Activated T-cell treated with anti-CD3 and anti-CD28 coated beads, Interleukin-2, amount 50 U/mL, for 72 hours (primary cell): ENCODE measurements around the gene TWNK. TPM values are rescaled to one million over a fixed set of nuclear protein-coding genes. Genes with fewer than 3 reads are reported as not detected.

ENCODE experiments used
- ATAC-seq, 2 donors: fragments of 150-1000 bp; cut with Tn5 transposase; replicated peaks in 1 of 2; 2 replicates each; pipeline ENCODE4 v1.10.0; 2021; ENCODE audit warnings: moderate library complexity in 2 of 2, mild to moderate bottlenecking in 1 of 2
- DNase-seq, 2 donors: peaks; one replicate each; pipeline ENCODE4 v3.0.0; 2021 to 2022; ENCODE audit warnings: mixed read lengths in 1 of 2
- H3K27ac Mint-ChIP-seq: one replicate; pipeline ENCODE4 v1.8.0; 2022; ENCODE audit warnings: mild to moderate bottlenecking, moderate library complexity, mixed read lengths
- H3K27me3 Mint-ChIP-seq: one replicate; pipeline ENCODE4 v1.8.0; 2022; ENCODE audit warnings: low read depth, mixed read lengths
- H3K36me3 Mint-ChIP-seq, 2 donors: one replicate each; pipeline ENCODE4 v1.8.0; 2022; ENCODE audit warnings: mixed read lengths in 2 of 2, mild to moderate bottlenecking in 1 of 2; ENCODE audit not compliant: insufficient read depth in 2 of 2
- H3K4me1 Mint-ChIP-seq: one replicate; pipeline ENCODE4 v1.8.0; 2022; ENCODE audit warnings: low read depth, mixed read lengths
- H3K4me3 Mint-ChIP-seq, 2 donors: one replicate each; pipeline ENCODE4 v1.8.0; 2022; ENCODE audit warnings: mild to moderate bottlenecking in 2 of 2, mixed read lengths in 2 of 2, moderate library complexity in 2 of 2
- H3K9me3 Mint-ChIP-seq, 2 donors: one replicate each; pipeline ENCODE4 v1.8.0; 2022; ENCODE audit warnings: mixed read lengths in 2 of 2
- total RNA-seq, 2 donors: library from RNA; stranded (reverse); gene quantifications; one replicate each; pipeline ENCODE4 v1.2.3, GENCODE V29; 2022

Gene TWNK
- total RNA-seq, 2 donors from 2014 or later, result 12.0 to 12.3 TPM

DNA sequence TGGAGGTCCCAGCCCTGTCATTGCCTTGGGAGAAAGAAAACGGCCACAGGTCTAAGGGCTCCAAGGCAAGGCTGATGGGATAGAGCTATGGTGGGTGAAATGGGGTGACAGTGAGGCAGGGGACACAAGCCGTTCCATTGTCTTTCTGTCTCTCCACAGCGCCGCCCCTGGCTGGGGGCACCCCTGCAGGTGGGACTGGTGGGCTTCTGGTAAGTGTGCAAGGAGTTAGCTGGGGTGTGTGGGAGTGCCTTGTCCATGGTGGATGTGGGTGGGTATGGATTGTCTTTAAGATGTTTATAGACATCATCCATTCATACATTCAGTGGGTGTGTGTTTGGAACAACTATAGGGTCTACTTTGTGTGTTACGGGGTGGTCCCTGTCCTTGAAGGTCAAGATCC lies 51.1 kb downstream of the TWNK start:
- Mint-ChIP-seq H3K9me3 (no peaks in the 10 kb centered on the region), H3K27ac (no peak overlapping the region), H3K36me3 (no peaks in the 10 kb centered on the region), H3K27me3 (no peaks in the 10 kb centered on the region), H3K4me3 (no peak overlapping the region), H3K4me1 (peaks cover 19% of the 10 kb centered on the region)
- DNase-seq, result no peak
- no peak for ATAC-seq

GRCh38 chr10:101040061-101040460 lies 52.7 kb downstream of the TWNK start:
- Mint-ChIP-seq H3K4me3 (no peak overlapping the region), H3K36me3 (no peaks in the 10 kb centered on the region), H3K27me3 (no peaks in the 10 kb centered on the region), H3K27ac (no peak overlapping the region), H3K9me3 (no peaks in the 10 kb centered on the region), H3K4me1 (peaks cover 20% of the 10 kb centered on the region)
- DNase-seq, result no peak
- ATAC-seq, result no peak

DNA sequence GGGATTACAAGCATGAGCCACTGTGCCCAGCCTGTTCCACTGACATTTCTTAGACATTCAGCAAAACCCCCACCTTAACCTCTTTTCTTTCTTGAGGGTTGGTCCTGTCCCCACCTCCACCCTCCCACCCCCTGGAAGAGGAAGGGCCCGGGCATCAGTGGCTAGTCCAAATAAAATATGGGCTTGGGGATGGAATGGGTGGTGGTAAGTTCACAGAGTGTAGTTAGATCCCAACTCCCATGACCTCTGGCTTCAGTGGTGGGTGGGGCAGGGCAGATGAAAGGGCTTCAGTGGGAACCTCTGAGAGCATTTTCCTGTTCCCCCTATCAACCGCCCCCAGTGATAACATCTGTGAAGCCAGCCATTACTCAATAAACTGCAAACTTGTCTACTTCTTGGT lies 53.5 kb downstream of the TWNK start:
- no peaks in the 10 kb centered on the region for H3K36me3 Mint-ChIP-seq
- no peaks in the 10 kb centered on the region for H3K27me3 Mint-ChIP-seq
- DNase-seq, result no peak
- no peaks in the 10 kb centered on the region for H3K9me3 Mint-ChIP-seq
- H3K4me3 Mint-ChIP-seq, result no peak overlapping the region
- ATAC-seq, result no peak
- peaks cover 20% of the 10 kb centered on the region for H3K4me1 Mint-ChIP-seq
- no peak overlapping the region for H3K27ac Mint-ChIP-seq

DNA sequence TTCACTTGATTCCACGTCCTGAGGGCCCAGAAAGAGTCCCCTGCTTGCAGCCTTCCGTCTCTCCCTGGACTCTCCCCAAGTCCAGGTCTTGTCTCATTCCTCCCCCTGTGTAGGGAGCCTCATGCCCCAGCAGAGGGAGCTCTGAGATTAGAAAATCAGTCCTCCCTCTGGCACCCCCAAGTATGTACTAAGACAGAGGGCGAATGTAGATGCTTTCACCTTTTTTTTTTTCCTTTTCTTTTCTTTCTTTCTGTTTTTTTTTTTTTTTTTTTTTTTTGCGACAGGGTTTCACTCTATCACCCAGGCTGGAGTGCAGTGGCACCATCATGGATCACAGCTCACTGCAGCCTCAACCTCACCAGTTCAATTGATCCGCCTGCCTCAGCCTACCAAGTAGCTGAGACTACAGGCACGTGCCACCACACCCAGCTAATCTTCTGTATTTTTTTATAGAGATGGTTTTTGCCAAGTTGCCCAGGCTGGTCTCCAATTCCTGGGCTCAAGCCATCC lies 54.0 kb downstream of the TWNK start:
- ATAC-seq (peak; percentile 72 to 79), DNase-seq (peak; percentile 74 to 77)
- Mint-ChIP-seq H3K4me1 (peaks cover 20% of the 10 kb centered on the region), H3K4me3 (no peak overlapping the region), H3K36me3 (no peaks in the 10 kb centered on the region), H3K27ac (no peak overlapping the region), H3K27me3 (peaks cover 4% of the 10 kb centered on the region), H3K9me3 (no peaks in the 10 kb centered on the region)

GRCh38 chr10:101042118-101042517 lies 54.8 kb downstream of the TWNK start:
- no peak for DNase-seq
- no peaks in the 10 kb centered on the region for H3K9me3 Mint-ChIP-seq
- H3K36me3 Mint-ChIP-seq, result no peaks in the 10 kb centered on the region
- H3K4me1 Mint-ChIP-seq, result peaks cover 20% of the 10 kb centered on the region
- peaks cover 12% of the 10 kb centered on the region for H3K27me3 Mint-ChIP-seq
- peak overlapping the region; percentile 40 for H3K27ac Mint-ChIP-seq
- H3K4me3 Mint-ChIP-seq, result peak overlapping the region; percentile 89 to 98
- no peak for ATAC-seq

- peaks cover 20% of the 10 kb centered on the region for H3K4me1 Mint-ChIP-seq
- H3K36me3 Mint-ChIP-seq, result no peaks in the 10 kb centered on the region
- peaks cover 19% of the 10 kb centered on the region for H3K27me3 Mint-ChIP-seq
- H3K9me3 Mint-ChIP-seq, result no peaks in the 10 kb centered on the region
- peak overlapping the region; percentile 89 to 98 for H3K4me3 Mint-ChIP-seq
- ATAC-seq, result peak; percentile 94 to 95
- peak overlapping the region; percentile 81 for H3K27ac Mint-ChIP-seq
- peak; percentile 94 to 95 for DNase-seq
Observed at GRCh38 chr10:101042667-101043362, 55.5 kb downstream of the TWNK start.

DNA sequence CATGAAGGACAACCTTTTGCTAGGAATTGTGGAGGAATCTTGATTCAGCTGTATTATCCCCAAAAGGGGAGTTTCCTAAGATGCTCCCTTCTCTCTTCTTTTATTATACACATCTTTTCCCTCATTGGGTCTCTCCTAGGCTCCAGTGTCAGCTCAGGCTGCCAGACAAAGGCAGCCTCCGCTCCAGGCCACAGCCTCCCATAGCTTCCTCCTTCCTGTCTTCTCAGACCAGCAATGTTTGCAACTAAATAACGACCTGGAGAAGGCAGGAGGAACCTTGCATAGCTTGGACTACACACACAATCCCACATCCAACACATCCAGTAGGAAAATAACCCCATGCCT lies 56.0 kb downstream of the TWNK start:
- peak overlapping the region; percentile 89 to 98 for H3K4me3 Mint-ChIP-seq
- H3K4me1 Mint-ChIP-seq, result peaks cover 25% of the 10 kb centered on the region
- no peaks in the 10 kb centered on the region for H3K36me3 Mint-ChIP-seq
- no peaks in the 10 kb centered on the region for H3K9me3 Mint-ChIP-seq
- DNase-seq (no peak), ATAC-seq (no peak)
- H3K27me3 Mint-ChIP-seq, result peaks cover 24% of the 10 kb centered on the region
- H3K27ac Mint-ChIP-seq, result no peak overlapping the region

Other genes starting within 250 kb of the TWNK start
- gene PAX2, start 242.0 kb upstream of the TWNK start, total RNA-seq, result under 1 TPM; 0.38 to 0.90 TPM
- 10 to 100 TPM; 47.4 to 52.6 TPM for gene SLF2, start 74.6 kb upstream of the TWNK start, total RNA-seq
- gene SEMA4G, start 18.0 kb upstream of the TWNK start, total RNA-seq, result under 1 TPM; 0.53 to 0.79 TPM
- gene MRPL43, start within 50 bp of the TWNK start, total RNA-seq, result 10 to 100 TPM; 38.2 to 41.7 TPM
- 10 to 100 TPM; 12.0 to 14.1 TPM for gene LZTS2, start 12.3 kb downstream of the TWNK start, total RNA-seq
- under 1 TPM; 0.12 to 0.44 TPM for gene PDZD7, start 43.6 kb downstream of the TWNK start, total RNA-seq
- 10 to 100 TPM; 23.5 to 24.2 TPM for gene SFXN3, start 43.7 kb downstream of the TWNK start, total RNA-seq
- under 1 TPM; 0.49 to 0.53 TPM for gene KAZALD1, start 74.4 kb downstream of the TWNK start, total RNA-seq
- gene TLX1, start 143.8 kb downstream of the TWNK start, total RNA-seq, result not detected
- gene LBX1, start 241.9 kb downstream of the TWNK start, total RNA-seq, result not detected